ENCODE data around the gene ITGB1BP1.

Gene ITGB1BP1

DNA sequence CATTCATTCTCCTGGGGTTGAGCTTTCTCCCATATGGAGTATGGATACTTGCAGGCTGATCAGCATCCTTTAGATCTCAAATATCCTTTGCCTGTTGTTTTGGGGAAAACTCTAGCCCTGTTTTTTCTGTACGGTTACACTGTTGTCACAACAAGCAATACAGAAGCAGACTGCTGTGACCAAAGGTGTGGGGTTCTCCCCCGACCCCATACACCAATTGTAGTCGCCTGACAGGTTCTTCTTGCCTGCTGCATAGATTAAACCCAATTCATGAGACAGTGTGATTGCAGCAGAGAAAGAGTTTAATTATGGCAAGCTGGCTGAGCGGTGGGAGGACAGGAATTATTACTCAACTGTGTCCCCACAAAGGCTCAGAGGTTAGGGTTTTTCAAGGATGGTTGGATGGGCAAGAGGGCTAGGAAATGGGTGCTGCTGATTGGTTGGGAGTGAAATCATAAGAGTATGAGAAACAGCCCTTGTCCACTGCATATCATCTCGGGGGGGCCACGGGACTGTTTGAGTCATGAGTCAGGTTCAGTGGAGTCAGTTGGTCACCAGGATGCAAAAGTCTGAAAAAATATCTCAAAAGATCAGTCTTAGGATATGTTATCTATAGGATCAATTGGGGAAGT is 40.6 kb downstream of the ITGB1BP1 start:
- TF ChIP-seq, protein P1, sequence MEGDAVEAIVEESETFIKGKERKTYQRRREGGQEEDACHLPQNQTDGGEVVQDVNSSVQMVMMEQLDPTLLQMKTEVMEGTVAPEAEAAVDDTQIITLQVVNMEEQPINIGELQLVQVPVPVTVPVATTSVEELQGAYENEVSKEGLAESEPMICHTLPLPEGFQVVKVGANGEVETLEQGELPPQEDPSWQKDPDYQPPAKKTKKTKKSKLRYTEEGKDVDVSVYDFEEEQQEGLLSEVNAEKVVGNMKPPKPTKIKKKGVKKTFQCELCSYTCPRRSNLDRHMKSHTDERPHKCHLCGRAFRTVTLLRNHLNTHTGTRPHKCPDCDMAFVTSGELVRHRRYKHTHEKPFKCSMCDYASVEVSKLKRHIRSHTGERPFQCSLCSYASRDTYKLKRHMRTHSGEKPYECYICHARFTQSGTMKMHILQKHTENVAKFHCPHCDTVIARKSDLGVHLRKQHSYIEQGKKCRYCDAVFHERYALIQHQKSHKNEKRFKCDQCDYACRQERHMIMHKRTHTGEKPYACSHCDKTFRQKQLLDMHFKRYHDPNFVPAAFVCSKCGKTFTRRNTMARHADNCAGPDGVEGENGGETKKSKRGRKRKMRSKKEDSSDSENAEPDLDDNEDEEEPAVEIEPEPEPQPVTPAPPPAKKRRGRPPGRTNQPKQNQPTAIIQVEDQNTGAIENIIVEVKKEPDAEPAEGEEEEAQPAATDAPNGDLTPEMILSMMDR (IDR thresholded peaks at IDR 0.05; ENCODE audit: borderline replicate concordance, control extremely low read depth, extremely low read depth, insufficient read depth, missing control alignments) = no peak
- in situ Hi-C loops (cut with MboI; ENCODE audit: low sequenced_read_pairs, unreplicated experiment) = no loop called here
- DNase-seq (ENCODE audit: low spot score) = no peak

DNA sequence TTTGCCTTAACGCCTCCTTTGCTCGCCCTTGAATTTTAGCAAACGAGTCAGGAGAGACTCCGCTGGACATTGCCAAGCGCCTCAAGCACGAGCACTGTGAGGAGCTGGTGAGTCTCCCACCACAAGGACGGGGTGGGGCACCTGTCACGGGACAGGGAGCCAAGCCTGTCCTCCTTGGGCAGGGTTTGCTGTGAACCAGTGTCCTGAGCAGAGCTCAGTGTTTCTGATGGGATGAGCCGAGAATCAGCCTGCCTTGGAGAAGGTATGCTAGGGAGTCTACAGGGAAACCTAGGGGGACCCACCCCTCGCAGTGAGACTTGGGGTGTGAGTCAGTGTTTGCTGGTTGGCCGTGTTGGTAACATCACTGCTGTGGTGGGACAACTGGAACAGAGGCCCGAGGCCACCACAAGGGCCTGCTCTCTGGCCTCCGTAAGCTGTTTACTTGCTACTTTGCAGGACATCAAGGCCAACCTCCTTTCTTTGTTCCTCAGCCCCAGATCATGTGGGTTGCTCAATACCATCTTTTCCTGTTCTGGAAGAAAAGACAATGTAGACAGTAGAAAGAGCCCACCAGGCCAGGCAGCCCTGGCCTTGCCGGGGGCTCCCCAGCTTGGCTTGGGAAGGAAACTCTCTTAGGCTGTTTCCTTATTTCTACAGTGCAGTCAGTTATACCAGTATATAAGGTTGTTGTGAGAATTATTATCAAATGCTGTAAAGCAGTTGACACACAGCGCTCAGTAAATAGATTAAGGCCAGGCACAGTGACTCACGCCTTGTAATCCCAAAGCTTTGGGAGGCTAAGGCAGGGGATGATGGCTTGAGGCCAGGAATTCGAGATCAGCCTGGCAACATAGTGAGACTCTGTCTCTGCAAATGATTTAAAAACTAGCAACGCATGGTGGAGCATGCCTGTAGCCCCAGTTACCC is 42.4 kb downstream of the ITGB1BP1 start:
- in situ Hi-C loops (cut with MboI; ENCODE audit: low sequenced_read_pairs, unreplicated experiment) = no loop called here
- no peak for DNase-seq (ENCODE audit: low spot score)
- TF ChIP-seq, protein P1 (IDR thresholded peaks at IDR 0.05; ENCODE audit: borderline replicate concordance, control extremely low read depth, extremely low read depth, insufficient read depth, missing control alignments) = no peak

DNA sequence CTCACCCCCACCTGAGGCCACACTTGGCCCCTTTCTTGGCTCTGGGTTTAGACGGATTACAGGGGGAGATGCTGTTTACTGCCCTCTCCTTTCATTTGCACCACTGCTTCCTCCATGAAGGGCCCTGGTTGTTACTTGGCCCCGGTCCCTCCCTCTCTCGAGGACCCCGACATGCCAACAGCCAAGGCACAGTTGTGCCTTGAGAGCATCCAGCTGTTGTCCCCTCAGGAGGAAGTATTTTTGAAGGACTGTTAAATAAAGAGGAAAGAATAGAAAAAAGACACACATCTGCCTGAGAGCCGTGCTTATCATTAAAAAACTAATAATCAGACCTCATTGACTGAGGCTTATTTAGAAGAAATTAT is 44.0 kb downstream of the ITGB1BP1 start:
- in situ Hi-C loops (cut with MboI; ENCODE audit: low sequenced_read_pairs, unreplicated experiment) = no loop called here
- DNase-seq (ENCODE audit: low spot score) = no peak
- TF ChIP-seq, protein P1 (IDR thresholded peaks at IDR 0.05; ENCODE audit: borderline replicate concordance, control extremely low read depth, extremely low read depth, insufficient read depth, missing control alignments) = no peak

DNA sequence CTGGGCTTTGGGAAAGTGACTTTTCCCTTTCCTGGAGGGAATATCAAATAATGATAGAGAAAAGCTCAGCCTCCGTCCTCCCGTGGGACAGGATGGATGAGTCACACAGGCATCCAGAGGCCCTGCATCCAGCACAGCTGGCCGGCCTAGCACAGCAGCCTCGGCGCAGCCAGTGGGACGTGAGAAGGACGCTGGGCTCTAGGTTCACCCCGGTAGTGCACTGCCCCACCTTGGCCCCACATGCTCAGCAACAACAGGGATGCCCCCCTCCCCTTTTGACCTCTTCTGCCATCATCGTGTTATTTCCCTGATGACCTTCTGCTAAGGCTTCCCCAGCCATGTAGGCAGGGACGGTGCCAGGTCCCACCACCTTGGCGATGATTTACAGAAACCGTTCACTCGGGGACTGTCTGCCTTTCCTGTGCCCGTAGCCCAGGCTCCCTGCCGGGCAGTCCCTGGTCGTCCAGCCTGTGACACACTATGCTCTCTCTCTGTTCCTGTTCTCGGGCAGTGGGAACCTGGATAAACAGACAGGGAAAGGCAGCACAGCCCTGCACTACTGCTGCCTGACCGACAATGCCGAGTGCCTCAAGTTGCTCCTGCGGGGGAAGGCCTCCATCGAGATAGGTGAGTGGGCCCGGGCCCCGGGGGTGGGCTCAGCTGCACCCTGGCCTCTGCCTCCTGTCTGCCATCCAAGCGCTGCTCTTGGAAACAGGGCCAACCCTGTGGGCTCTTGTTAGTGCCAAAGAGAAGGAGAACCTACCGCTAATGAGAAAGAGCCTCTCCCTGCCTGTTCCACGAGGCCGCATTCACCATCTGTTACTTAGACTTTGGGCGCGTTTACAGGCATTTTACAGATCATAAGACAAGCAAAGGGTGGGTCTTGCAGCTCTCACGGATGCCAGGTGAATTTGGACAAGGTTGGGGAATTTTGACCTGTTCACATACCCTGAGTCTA is 44.6 kb downstream of the ITGB1BP1 start:
- in situ Hi-C loops (cut with MboI; ENCODE audit: low sequenced_read_pairs, unreplicated experiment) = no loop called here
- DNase-seq (ENCODE audit: low spot score) = no peak
- TF ChIP-seq, protein P1 (IDR thresholded peaks at IDR 0.05; ENCODE audit: borderline replicate concordance, control extremely low read depth, extremely low read depth, insufficient read depth, missing control alignments) = no peak

DNA sequence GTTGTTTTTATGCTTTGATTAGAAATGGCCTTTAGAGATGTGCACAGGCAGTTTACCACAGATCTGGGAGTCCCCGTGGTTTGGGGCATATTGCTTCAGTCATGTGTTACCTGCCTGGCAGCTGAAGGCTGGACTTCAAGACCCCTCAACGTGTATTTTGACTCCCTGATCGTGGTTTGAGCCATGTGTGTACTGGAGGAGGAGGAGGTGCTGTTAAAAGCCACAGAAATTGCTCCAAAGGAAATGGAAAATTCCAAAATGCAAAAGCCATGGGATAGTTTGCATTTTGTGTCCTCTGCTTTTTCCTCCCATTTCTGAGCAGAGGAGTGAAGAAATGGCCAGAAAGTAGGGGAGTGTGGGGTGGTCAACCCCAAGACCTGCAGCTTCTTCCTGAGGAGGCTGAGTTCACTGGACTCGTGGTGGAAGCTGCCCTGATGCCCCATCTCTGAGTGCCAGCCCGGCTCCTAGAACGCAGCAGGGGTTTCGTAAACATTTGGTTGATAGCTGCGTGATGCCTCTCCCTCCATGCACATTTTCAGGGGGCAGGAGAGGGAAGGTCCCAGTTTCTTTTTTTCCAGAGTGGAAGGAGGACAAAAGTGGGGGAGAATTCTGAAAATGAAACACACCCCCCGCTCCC is 45.7 kb downstream of the ITGB1BP1 start:
- TF ChIP-seq, protein P1 (IDR thresholded peaks at IDR 0.05; ENCODE audit: borderline replicate concordance, control extremely low read depth, extremely low read depth, insufficient read depth, missing control alignments) = no peak

More for the DNA sequence above, 45.7 kb downstream of the ITGB1BP1 start:
- no peak for DNase-seq (ENCODE audit: low spot score)
- in situ Hi-C loops (cut with MboI; ENCODE audit: low sequenced_read_pairs, unreplicated experiment) = no loop called here

Measured in GM13976 (cell line).